ENCODE results near the gene LANCL2. TPM values are rescaled to one million over a fixed set of nuclear protein-coding genes. Genes with fewer than 3 reads are reported as not detected.

Gene LANCL2
- total RNA-seq, 1 experiment from 2014 or later: 29.1 TPM

DNA sequence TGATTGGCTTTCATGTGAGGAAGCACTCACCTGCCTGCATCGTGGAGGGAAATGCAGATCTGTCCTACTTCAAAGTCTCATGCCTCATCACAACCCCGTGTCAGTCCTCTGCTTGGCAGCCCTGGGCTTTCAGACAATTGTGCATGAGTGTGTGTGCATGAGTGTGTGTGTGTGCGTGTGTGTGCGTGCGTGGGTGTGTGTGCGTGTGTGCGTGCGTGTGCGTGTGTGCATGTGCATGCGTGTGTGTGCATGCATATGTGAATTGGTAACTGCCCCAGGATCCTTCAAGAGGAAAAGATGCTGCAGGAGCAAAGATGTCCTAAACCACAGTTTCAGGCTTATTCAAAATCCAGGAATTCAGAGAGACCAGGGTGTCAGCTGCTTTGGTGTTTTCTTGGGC is 71.3 kb downstream of the LANCL2 start:
- DNase-seq (ENCODE audit: low read depth): no peak

- no peak for DNase-seq (ENCODE audit: low read depth)
These were observed 72.2 kb downstream of the LANCL2 start for GRCh38 chr7:55437375-55437774.

DNA sequence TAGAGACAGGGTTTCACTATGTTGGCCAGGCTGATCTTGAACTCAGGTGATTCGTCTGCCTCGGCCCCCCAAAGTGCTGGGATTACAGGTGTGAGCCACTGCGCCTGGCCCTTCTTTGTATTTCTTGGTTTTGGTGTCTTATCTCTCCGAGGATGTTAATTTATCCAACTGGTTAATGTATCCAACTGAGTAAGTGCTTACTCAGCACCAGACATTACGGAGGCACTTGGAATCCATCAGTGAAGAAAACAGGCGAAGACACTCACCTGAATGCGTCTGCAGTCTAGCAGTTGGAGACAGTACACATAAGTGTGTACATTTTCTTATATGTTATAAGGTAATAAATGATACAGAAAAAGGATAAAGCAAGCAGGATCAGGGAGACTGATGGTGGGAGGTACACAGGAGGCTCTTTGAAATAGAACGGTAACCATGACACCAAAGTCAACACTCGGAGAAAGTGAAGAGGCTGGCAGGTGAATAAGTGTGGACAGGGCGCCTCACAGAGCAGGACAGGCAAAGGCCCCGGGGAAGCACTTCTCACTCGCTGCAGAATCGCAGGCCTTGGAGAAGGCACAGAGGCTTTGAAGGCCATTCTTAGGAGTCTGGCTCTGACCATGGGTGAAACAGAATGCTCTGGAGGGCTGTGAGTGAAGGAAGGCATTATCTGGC is 73.1 kb downstream of the LANCL2 start:
- no peak for DNase-seq (ENCODE audit: low read depth)

- DNase-seq (ENCODE audit: low read depth): peak; percentile 30
These were observed 73.8 kb downstream of the LANCL2 start for GRCh38 chr7:55438757-55439525.

DNA sequence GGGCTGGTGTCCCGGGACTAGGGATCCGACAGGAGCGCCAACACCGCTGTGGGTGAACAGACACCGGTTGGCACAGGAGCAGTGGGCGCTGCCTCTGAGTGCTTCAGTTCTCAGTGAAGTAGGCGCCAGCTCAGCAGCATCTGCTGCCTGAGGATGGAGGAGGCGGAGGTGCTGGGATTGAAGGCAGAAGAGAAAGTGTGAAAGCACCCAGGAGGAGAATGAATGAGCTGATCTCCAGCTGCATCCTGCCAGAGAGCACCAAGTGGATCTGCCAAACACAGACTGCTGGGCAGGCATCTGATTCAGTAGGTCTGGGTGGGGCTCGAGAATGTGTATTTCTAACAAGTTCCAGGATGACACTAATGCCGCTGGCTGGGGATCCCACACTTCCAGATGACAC is 74.5 kb downstream of the LANCL2 start:
- DNase-seq (ENCODE audit: low read depth): peak; percentile 73

DNA sequence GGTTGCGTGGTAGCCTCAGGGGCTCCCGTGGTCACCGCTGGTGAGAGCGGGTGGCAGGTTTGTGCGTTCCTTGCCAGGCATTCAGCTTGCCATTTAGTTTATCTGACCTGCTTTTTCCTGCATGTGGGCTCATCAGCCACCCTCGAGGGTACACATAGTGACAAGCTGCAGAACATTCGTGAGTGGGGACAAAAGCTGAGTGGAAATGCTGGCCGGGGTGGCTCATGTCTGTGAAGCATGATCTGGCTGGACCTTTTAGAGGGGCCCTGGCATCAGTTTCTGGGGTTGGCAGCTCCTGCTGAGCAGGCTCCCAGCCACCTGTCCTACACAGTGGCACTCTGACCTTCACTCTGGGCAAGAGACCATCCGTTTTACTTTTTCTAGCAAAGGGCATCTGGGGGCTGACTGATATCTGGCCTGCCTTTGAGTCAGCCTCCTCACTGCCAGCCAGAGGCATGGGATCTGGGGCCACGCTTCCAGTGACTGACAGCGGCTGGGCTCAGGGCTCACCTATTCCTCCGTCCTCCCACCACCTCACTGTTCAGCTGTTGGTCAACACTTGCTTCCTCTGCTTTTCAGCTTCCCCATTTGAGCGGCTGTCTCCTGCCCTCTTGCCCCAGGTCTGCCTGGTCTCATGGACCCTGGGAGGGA is 75.0 kb downstream of the LANCL2 start:
- DNase-seq (ENCODE audit: low read depth): no peak

DNA sequence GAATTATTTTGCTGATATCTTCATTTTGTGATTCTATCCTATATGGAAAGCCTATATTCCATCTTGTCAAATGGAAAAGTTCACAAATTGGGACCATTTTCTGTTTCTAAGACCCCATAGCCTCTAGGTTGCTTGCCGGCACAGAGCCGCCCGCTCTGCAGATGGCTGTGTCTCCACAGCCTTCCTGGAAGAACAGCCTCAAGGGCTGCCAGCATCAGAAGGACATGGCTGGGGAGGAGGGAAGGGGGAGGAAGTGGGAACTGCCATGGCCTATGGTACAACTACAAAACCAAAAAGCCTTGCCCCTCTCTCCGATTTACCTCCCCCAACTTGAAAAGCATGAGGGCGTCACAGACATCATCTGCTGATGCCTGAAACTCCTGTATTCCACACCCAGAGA is 75.9 kb downstream of the LANCL2 start:
- DNase-seq (ENCODE audit: low read depth): no peak

- DNase-seq (ENCODE audit: low read depth): peak; percentile 90
These were observed 76.8 kb downstream of the LANCL2 start for GRCh38 chr7:55441774-55442522.

- DNase-seq (ENCODE audit: low read depth): no peak
These were observed 79.6 kb downstream of the LANCL2 start for GRCh38 chr7:55444786-55445185.

- DNase-seq (ENCODE audit: low read depth): no peak
These were observed 83.4 kb downstream of the LANCL2 start for GRCh38 chr7:55448526-55448925.

- no peak for DNase-seq (ENCODE audit: low read depth)
These were observed 84.3 kb downstream of the LANCL2 start for GRCh38 chr7:55449205-55449991.

- DNase-seq (ENCODE audit: low read depth): no peak
These were observed 84.9 kb downstream of the LANCL2 start for GRCh38 chr7:55449992-55450535.

GRCh38 chr7:55452971-55453370 is 87.8 kb downstream of the LANCL2 start:
- no peak for DNase-seq (ENCODE audit: low read depth)

GRCh38 chr7:55457801-55458200 is 92.7 kb downstream of the LANCL2 start:
- DNase-seq (ENCODE audit: low read depth): no peak

GRCh38 chr7:55458351-55458750 is 93.2 kb downstream of the LANCL2 start:
- no peak for DNase-seq (ENCODE audit: low read depth)

DNA sequence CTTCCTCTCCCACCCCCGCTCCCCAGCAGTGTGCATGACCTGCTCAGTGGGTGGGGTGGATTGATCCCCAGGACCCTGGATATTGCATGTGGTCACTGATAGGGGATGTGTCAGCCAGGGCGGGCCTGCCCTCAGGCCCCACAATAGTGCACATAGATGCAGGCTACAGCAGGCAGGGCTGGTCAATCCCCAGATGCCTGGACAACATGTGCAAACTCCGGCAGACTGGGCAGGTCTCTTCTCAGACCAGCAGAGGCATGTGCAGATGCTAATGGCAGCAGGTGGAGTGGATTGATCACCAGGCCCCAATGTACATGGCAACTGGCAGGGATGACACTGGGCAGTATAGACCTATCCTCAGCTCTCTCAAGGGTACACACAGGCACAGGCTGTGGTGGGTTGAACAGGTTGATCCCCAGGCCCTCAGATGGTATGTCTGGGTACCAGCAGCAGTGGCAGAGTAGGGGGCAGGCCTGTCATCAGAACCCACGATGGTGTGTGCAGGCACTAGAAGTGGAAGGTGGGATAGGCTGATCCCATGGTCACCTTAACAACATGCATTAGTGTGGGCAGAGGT is 98.6 kb downstream of the LANCL2 start:
- no peak for DNase-seq (ENCODE audit: low read depth)

DNA sequence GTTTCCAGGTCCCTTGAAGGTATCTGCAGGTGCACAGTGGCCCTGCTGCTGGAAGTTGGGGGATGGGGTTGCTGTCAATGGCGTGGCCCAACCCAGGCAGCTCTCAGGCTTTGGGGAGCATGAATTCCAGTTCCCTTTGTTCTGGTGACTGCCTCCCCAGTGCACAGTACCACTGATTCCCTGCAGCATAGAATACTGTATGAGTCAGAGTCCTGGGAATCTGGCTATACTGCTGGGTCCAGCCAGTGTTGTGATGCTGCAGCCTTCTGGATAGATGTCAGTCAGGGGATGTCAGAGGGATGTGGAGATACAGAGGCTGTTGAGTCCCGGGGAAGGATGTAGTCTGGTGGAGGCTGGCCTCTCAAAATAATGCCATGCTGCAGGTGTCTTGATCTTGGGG is 99.3 kb downstream of the LANCL2 start:
- DNase-seq (ENCODE audit: low read depth): peak; percentile 16

DNA sequence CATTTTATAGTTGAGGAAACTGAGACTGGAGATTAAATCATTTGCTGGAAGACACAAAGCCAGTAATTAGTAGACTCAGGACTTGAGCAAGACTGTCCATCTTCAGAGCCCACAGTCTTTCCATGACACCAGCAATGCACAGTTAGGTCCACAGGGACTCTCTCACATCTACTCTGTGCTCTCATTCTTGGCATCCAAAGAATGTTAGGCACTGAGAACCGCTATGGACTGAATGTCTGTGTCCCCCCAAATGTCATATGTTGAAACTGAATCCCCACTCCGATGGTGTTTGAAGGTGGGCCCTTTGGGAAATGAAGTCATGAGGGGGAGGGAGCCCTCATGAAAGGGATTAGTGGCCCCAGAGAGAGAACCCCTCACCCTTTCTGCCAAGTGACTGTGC is 100.6 kb downstream of the LANCL2 start:
- DNase-seq (ENCODE audit: low read depth): no peak

- no peak for DNase-seq (ENCODE audit: low read depth)
These were observed 102.0 kb downstream of the LANCL2 start for GRCh38 chr7:55467047-55467593.

- DNase-seq (ENCODE audit: low read depth): no peak
These were observed 103.4 kb downstream of the LANCL2 start for GRCh38 chr7:55468495-55468894.

Data from RPMI7951 (cell line).